B cell (primary cell): Measurements from ENCODE around the gene PLA2G4F.

ENCODE experiments used
- EZH2 ChIP-seq: IDR thresholded peaks from 2 replicates; pipeline ENCODE4 v1.6.1; 2012; ENCODE audit warnings: borderline replicate concordance, low read depth, mild to moderate bottlenecking, moderate library complexity, low read length; ENCODE audit not compliant: insufficient read depth, poor library complexity, severe bottlenecking
- TF ChIP-seq, protein P1 (sequence below): fragments of 200-600 bp; IDR thresholded peaks from one replicate; pipeline ENCODE4 v1.8.0; 2022; ENCODE audit warnings: antibody characterized with exemption, mild to moderate bottlenecking

DNA sequence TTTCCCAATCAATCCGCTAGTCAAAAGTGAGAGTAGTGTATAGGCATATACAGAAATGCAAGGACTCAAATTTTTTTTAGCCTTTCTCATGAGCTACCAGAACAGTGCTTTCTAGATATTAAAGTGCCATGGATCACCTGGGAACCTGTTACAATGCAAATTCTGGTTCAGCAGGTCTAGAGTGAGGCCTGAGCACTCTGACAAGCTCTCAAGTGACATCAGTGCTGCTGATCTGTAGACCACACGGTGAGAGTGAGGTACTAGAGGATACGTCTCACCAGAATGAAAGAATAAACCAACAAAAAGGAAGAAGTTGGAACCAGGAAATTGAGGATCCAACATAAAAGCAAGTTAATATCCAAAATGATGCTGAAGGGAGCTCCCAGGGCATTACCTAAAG is 46.1 kb downstream of the PLA2G4F start:
- TF ChIP-seq, protein P1, sequence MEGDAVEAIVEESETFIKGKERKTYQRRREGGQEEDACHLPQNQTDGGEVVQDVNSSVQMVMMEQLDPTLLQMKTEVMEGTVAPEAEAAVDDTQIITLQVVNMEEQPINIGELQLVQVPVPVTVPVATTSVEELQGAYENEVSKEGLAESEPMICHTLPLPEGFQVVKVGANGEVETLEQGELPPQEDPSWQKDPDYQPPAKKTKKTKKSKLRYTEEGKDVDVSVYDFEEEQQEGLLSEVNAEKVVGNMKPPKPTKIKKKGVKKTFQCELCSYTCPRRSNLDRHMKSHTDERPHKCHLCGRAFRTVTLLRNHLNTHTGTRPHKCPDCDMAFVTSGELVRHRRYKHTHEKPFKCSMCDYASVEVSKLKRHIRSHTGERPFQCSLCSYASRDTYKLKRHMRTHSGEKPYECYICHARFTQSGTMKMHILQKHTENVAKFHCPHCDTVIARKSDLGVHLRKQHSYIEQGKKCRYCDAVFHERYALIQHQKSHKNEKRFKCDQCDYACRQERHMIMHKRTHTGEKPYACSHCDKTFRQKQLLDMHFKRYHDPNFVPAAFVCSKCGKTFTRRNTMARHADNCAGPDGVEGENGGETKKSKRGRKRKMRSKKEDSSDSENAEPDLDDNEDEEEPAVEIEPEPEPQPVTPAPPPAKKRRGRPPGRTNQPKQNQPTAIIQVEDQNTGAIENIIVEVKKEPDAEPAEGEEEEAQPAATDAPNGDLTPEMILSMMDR: no peak
- no peak for TF ChIP-seq EZH2
